K562 (cell line): ENCODE measurements around the gene MAN2A1. TPM values are rescaled to one million over a fixed set of nuclear protein-coding genes. Genes with fewer than 3 reads are reported as not detected.

Experiments
- ATAC-seq: fragments of 200-7000 bp; cut with Tn5 transposase; 3 replicates; pipeline ENCODE4 v1.9.1; 2020; ENCODE audit warnings: moderate library complexity
- BruUV-seq: library from RNA; stranded (reverse); fragments of 400-500 nt; replicated peaks from 2 replicates; lab custom pipeline; 2021; lab: Mats Ljungman, UMichigan
- CTCF ChIA-PET: fragments of 300-600 bp; formaldehyde crosslinking; extraction: SDS; loops from one replicate; lab custom pipeline; 2021; ENCODE audit warnings: low intra/inter-chr PET ratio; lab: Yijun Ruan, JAX
- POLR2A ChIA-PET: fragments of 300-600, 350-650 bp; sonication (Branson Sonifier 250); formaldehyde crosslinking; extraction: SDS; loops from one replicate; lab custom pipeline; 2021; ENCODE audit warnings: antibody characterized with exemption, inconsistent platforms; lab: Yijun Ruan, JAX
- DNase-seq, 4 experiments: peaks; one replicate each; pipeline versions ENCODE4 v3.0.0 to v3.0.0-alpha.2; 2011 to 2018; ENCODE audit warnings: low spot score in 3 of 4, mixed read lengths in 3 of 4; ENCODE audit errors: extremely low read depth in 1 of 4
- FAIRE-seq: peaks from 2 replicates; lab custom pipeline; 2011; peaks lifted over from hg19 to GRCh38; lab: Jason Lieb, UNC
- H2AFZ ChIP-seq: 2 replicates; pipeline ENCODE4 v1.6.0; 2011; ENCODE audit warnings: low read depth, low read length, control low read depth, inconsistent platforms
- H3K27ac ChIP-seq: fragments of 200-600 bp; 3 replicates; pipeline ENCODE4 v1.8.0; 2011; ENCODE audit warnings: low read depth, mild to moderate bottlenecking, control low read depth, inconsistent platforms, low read length, moderate library complexity, mixed read lengths; ENCODE audit errors: extremely low read depth
- H3K27me3 ChIP-seq, 2 experiments: fragments of 300-600 bp in 1 of 2; 2 replicates in 1 of 2; 3 replicates in 1 of 2; pipeline versions ENCODE4 v1.6.0 to v1.8.0; 2011; ENCODE audit warnings: inconsistent platforms in 2 of 2, low read length in 2 of 2, mild to moderate bottlenecking in 1 of 2, mixed read lengths in 1 of 2, moderate library complexity in 1 of 2; ENCODE audit not compliant: control insufficient read depth in 2 of 2, insufficient read depth in 2 of 2
- H3K36me3 ChIP-seq: fragments of 300-600 bp; 3 replicates; pipeline ENCODE4 v1.8.0; 2011; ENCODE audit warnings: mild to moderate bottlenecking, low read length, inconsistent platforms; ENCODE audit not compliant: control insufficient read depth, insufficient read depth
- H3K4me1 ChIP-seq, 2 experiments: fragments of 200-600 bp in 1 of 2; replicated peaks in 1 of 2; 2 replicates in 1 of 2; 3 replicates in 1 of 2; pipeline versions ENCODE4 v1.5.1 to v1.8.0; 2011; ENCODE audit warnings: inconsistent platforms in 2 of 2, low read length in 2 of 2, mild to moderate bottlenecking in 1 of 2, mixed read lengths in 1 of 2, moderate library complexity in 1 of 2; ENCODE audit not compliant: control insufficient read depth in 2 of 2, insufficient read depth in 2 of 2
- H3K4me2 ChIP-seq: 2 replicates; pipeline ENCODE4 v1.6.1; 2011; ENCODE audit warnings: low read length, control low read depth, inconsistent platforms, mixed read lengths; ENCODE audit not compliant: insufficient read depth
- H3K4me3 ChIP-seq: fragments of 200-600 bp; sonication (generic), shearing (Covaris generic); 2 replicates; pipeline ENCODE4 v1.5.1; 2016; ENCODE audit warnings: control low read depth, inconsistent platforms
- H3K79me2 ChIP-seq: fragments of 200-600 bp; 3 replicates; pipeline ENCODE4 v1.8.0; 2011; ENCODE audit warnings: low read length, inconsistent platforms; ENCODE audit not compliant: control insufficient read depth, insufficient read depth
- H3K9ac ChIP-seq, 2 experiments: 2 replicates each; pipeline versions ENCODE4 v1.6.0 to v1.6.1; 2011; ENCODE audit warnings: low read depth in 2 of 2, low read length in 2 of 2, control low read depth in 1 of 2, inconsistent platforms in 1 of 2, mild to moderate bottlenecking in 1 of 2, mixed read lengths in 1 of 2; ENCODE audit not compliant: insufficient read depth in 1 of 2
- H3K9me1 ChIP-seq: one replicate; pipeline ENCODE4 v1.6.0; 2011; ENCODE audit warnings: inconsistent platforms, mild to moderate bottlenecking, low read length, moderate library complexity; ENCODE audit not compliant: control insufficient read depth, insufficient read depth
- H3K9me3 ChIP-seq: replicated peaks from 2 replicates; pipeline ENCODE4 v1.5.1; 2011; ENCODE audit warnings: low read depth, low read length, inconsistent platforms; ENCODE audit not compliant: control insufficient read depth, insufficient read depth
- H4K20me1 ChIP-seq: replicated peaks from 2 replicates; pipeline ENCODE4 v1.6.1; 2011; ENCODE audit warnings: low read length, inconsistent platforms, mixed read lengths; ENCODE audit not compliant: control insufficient read depth, insufficient read depth
- ARHGAP35 ChIP-seq: fragments of 450-650 bp; IDR thresholded peaks from 2 replicates; pipeline ENCODE4 v1.6.1; 2018; ENCODE audit not compliant: partially characterized antibody
- ARID3B ChIP-seq: fragments of 250-450 bp; sonication (Bioruptor Pico); IDR thresholded peaks from 2 replicates; pipeline ENCODE4 v1.4.0; 2020; ENCODE audit warnings: borderline replicate concordance
- HOMEZ ChIP-seq: fragments of 250-450 bp; sonication (Bioruptor Pico); IDR thresholded peaks from 2 replicates; pipeline ENCODE4 v1.4.0; 2020; ENCODE audit warnings: mild to moderate bottlenecking, moderate library complexity
- IRF2 ChIP-seq: sonication (generic); formaldehyde crosslinking; IDR thresholded peaks from 2 replicates; pipeline ENCODE4 v1.8.1; 2022; ENCODE audit warnings: mild to moderate bottlenecking, missing genetic modification reagents
- JUN ChIP-seq, 2 experiments: sonication (generic) in 1 of 2; formaldehyde crosslinking in 1 of 2; IDR thresholded peaks; 2 replicates each; pipeline versions ENCODE4 v1.6.1 to v1.8.0; 2012 to 2022; ENCODE audit warnings: borderline replicate concordance in 2 of 2, mild to moderate bottlenecking in 2 of 2, improper control_type of control experiment in 1 of 2, low read depth in 1 of 2, low read length in 1 of 2, missing genetic modification reagents in 1 of 2
- KDM2B ChIP-seq: fragments of 250-450 bp; sonication (Bioruptor Pico); IDR thresholded peaks from 2 replicates; pipeline ENCODE4 v1.8.0; 2021; ENCODE audit warnings: mild to moderate bottlenecking, moderate library complexity
- KDM5B ChIP-seq: fragments of 200-600 bp; sonication (generic); IDR thresholded peaks from 2 replicates; pipeline ENCODE4 v1.6.1; 2012; ENCODE audit warnings: low read depth, mild to moderate bottlenecking, moderate library complexity, low read length, control low read depth, inconsistent platforms; ENCODE audit not compliant: insufficient replicate concordance
- NR2F6 ChIP-seq: fragments of 450-650 bp; formaldehyde crosslinking; IDR thresholded peaks from 2 replicates; pipeline ENCODE4 v1.4.0; 2020; ENCODE audit warnings: mild to moderate bottlenecking
- RBM14 ChIP-seq: fragments of 200-400 bp; formaldehyde crosslinking; IDR thresholded peaks from 2 replicates; pipeline ENCODE4 v1.6.1; 2018; ENCODE audit warnings: low read depth, mild to moderate bottlenecking, low read length, moderate library complexity, borderline replicate concordance; ENCODE audit not compliant: insufficient read depth
- RBM34 ChIP-seq: fragments of 200-400 bp; formaldehyde crosslinking; IDR thresholded peaks from 2 replicates; pipeline ENCODE4 v1.6.1; 2018; ENCODE audit warnings: low read length, borderline replicate concordance; ENCODE audit not compliant: insufficient read depth
- RBM39 ChIP-seq: fragments of 200-400 bp; formaldehyde crosslinking; optimal IDR thresholded peaks from 2 replicates; pipeline ENCODE3; 2018; ENCODE audit warnings: low read depth, low read length
- THRB ChIP-seq: fragments of 450-650 bp; formaldehyde crosslinking; conservative IDR thresholded peaks from 2 replicates; pipeline ENCODE4 v1.4.0; 2022; ENCODE audit warnings: mild to moderate bottlenecking, missing genetic modification characterization
- ZKSCAN8 ChIP-seq: fragments of 200-800 bp; sonication (Bioruptor generic); IDR thresholded peaks from 2 replicates; pipeline ENCODE4 v1.6.1; 2016; ENCODE audit warnings: missing genetic modification characterization, missing compliant biosample characterization
- ZNF217 ChIP-seq: sonication (generic); formaldehyde crosslinking; IDR thresholded peaks from 2 replicates; pipeline ENCODE4 v1.8.0; 2022; ENCODE audit warnings: mild to moderate bottlenecking, missing genetic modification reagents
- ZNF239 ChIP-seq: fragments of 250-450 bp; sonication (Bioruptor Pico); IDR thresholded peaks from 2 replicates; pipeline ENCODE4 v1.4.0; 2020; ENCODE audit warnings: mild to moderate bottlenecking
- ZNF583 ChIP-seq: fragments of 250-450 bp; sonication (Bioruptor Pico); IDR thresholded peaks from 2 replicates; pipeline ENCODE4 v1.4.0; 2020
- WGBS: fragments of 100-300 bp; shearing (Covaris generic); methylation state at CpG from one replicate; pipeline ENCODE4 v1.1.6; 2016; ENCODE audit warnings: low coverage, mixed read lengths; ENCODE audit not compliant: insufficient coverage; ENCODE audit errors: missing lambda C conversion rate; 5-methylcytosine and 5-hydroxymethylcytosine counted together
- in situ Hi-C: fragments of 300-500 bp; cut with MboI; formaldehyde crosslinking; loops from 4 replicates; pipeline ENCODE4 v1.15.0; 2018; ENCODE audit warnings: inconsistent platforms, mixed read lengths
- intact Hi-C: fragments of 100-400 bp; cut with micrococcal nuclease; formaldehyde crosslinking; loops from 2 replicates; pipeline ENCODE4 v1.14.2; 2022
- polyA plus RNA-seq, 8 experiments: library from polyadenylated mRNA; depleted of rRNA in 4 of 8; stranded (reverse) in 5 of 8; unstranded in 3 of 8; fragments of >200 nt; fragmentation: Nextera tagmentation in 2 of 8; fragmentation: Illumina TruSeq in 1 of 8; extraction: Ambion mirVana in 2 of 8; extraction: Trizol in 1 of 8; gene quantifications; 2 replicates each; pipeline versions ENCODE4 v1.2.1 to v1.2.3, GENCODE V29; 2011 to 2014; ENCODE audit warnings: inconsistent platforms in 1 of 8, missing spikeins in 1 of 8
- total RNA-seq, 7 experiments: library from RNA; depleted of rRNA in 6 of 7; stranded (reverse); fragments of >200 nt in 6 of 7; fragmentation: Illumina TruSeq in 2 of 7; extraction: Trizol in 2 of 7; gene quantifications; 2 replicates each; pipeline versions ENCODE4 v1.2.1 to v1.2.3, GENCODE V29; 2011 to 2021; ENCODE audit warnings: low replicate concordance in 1 of 7

MAN2A1 gene
- total and polyA plus RNA-seq, 9 of the 15 experiments (the other 6 are each of a cell fraction or from before 2014, with no cell fraction given): 5.2 to 32.0 (median 19.8) TPM

GRCh38 chr5:109911731-109912130 is 222.0 kb downstream of the MAN2A1 start:
- no peaks in the 10 kb centered on the region for H3K4me1 ChIP-seq
- intact Hi-C loops (no loop called here), in situ Hi-C loops (no loop called here)
- H3K4me3 ChIP-seq: no peak overlapping the region
- 4% methylated on average over 3 of the region's 3 CpGs for WGBS
- no peaks in the 10 kb centered on the region for H3K9me3 ChIP-seq
- H3K27ac ChIP-seq: no peak overlapping the region
- no peaks in the 10 kb centered on the region for H3K9me1 ChIP-seq
- DNase-seq (no peak), FAIRE-seq (no peak), ATAC-seq (no peak)
- no peaks in the 10 kb centered on the region for H3K79me2 ChIP-seq
- H4K20me1 ChIP-seq: no peaks in the 10 kb centered on the region
- CTCF ChIA-PET: no interaction called here
- TF ChIP-seq ZNF239: no peak
- TF ChIP-seq JUN (IDR thresholded peaks at IDR 0.05; ENCODE audit: borderline replicate concordance, low read depth, low read length): no peak
- no peak for TF ChIP-seq JUN (CRISPR knock-in tag; IDR thresholded peaks at IDR 0.05; ENCODE audit: borderline replicate concordance)
- no peak for TF ChIP-seq ARHGAP35
- no peak for TF ChIP-seq ZKSCAN8 (CRISPR knock-in tag)
- no peak for TF ChIP-seq IRF2
- no peak for TF ChIP-seq HOMEZ (CRISPR knock-in tag)
- TF ChIP-seq KDM2B: no peak
- TF ChIP-seq ARID3B (CRISPR knock-in tag): no peak
- no peak for TF ChIP-seq RBM39
- no peak for TF ChIP-seq ZNF217 (CRISPR knock-in tag)
- no peak for TF ChIP-seq THRB (CRISPR knock-in tag)
- TF ChIP-seq ZNF583 (CRISPR knock-in tag): no peak
- TF ChIP-seq RBM14: no peak
- TF ChIP-seq NR2F6 (CRISPR knock-in tag): no peak
- TF ChIP-seq KDM5B: no peak
- no peak for TF ChIP-seq RBM34
- H3K4me2 ChIP-seq: no peak overlapping the region
- no peak overlapping the region for H3K9ac ChIP-seq
- no TSS peak for BruUV-seq
- no peaks in the 10 kb centered on the region for H3K36me3 ChIP-seq
- no peak overlapping the region for H2AFZ ChIP-seq
- no peaks in the 10 kb centered on the region; a peak in 1 of 5 replicates for H3K27me3 ChIP-seq
- POLR2A ChIA-PET: interaction anchor here (0.7 kb wide), 1 partner anchor 390 kb away, joined by 4 read pairs; no protein-coding TSS in a partner anchor
